GM10266 (cell line): Measurements from ENCODE around the gene UPK3A.
"Not testable (repeated sequence)": the region's sequence is repeated elsewhere in the genome, so short reads cannot be mapped to it uniquely, and the experiment has no call there.

Experiments
- DNase-seq: peaks from one replicate; pipeline ENCODE4 v3.0.0; 2012; ENCODE audit errors: extremely low spot score
- TF ChIP-seq, protein P1 (sequence below): IDR thresholded peaks from 2 replicates; pipeline ENCODE4 v1.5.1; 2012; ENCODE audit warnings: mild to moderate bottlenecking, low read depth; ENCODE audit not compliant: control insufficient read depth, insufficient read depth; ENCODE audit errors: missing control alignments

Gene UPK3A

DNA sequence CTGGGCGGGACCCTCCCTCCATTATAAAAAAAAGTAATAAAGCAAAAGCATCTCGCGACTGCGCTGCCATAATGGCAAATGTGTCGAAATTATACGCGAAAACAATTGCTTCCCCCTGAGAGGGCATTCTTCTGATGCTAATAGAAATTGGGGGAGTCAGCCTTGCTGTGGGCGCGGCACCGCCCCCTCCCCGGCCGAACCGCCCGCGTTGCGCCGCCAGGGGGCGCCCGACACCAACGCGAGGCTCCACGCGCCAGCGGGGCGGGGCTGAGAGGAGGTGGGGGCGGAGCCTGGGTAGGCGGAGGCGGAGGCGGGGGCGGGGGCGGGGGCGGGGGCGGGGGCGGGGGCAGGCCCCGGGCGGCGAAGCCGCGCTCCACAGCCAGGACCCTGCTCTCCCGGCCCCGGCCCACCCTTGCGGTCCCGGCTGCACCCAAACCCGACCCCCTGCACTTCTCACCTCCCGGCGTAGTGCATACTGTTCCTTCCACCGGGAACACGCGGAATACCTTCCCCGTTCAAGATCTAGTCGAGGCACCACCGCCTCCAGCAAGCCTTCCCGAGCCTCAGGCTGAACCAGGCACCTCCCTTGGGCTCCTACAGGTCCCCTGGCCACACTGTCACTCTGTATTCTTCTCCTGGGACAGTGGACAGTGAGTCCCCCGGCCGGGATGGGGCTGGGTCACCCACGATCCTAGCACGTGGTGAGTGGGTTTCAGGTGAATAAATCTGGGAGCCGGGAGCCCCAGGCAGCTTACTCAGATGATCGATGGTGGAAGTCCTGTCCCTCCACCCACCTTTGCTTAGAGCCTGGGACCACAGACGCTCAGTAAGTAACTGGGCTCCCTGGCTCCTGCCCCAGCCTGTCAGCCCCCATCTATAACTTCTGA lies 15.5 kb upstream of the UPK3A start:
- DNase-seq, result peak; percentile 92
- TF ChIP-seq, protein P1, sequence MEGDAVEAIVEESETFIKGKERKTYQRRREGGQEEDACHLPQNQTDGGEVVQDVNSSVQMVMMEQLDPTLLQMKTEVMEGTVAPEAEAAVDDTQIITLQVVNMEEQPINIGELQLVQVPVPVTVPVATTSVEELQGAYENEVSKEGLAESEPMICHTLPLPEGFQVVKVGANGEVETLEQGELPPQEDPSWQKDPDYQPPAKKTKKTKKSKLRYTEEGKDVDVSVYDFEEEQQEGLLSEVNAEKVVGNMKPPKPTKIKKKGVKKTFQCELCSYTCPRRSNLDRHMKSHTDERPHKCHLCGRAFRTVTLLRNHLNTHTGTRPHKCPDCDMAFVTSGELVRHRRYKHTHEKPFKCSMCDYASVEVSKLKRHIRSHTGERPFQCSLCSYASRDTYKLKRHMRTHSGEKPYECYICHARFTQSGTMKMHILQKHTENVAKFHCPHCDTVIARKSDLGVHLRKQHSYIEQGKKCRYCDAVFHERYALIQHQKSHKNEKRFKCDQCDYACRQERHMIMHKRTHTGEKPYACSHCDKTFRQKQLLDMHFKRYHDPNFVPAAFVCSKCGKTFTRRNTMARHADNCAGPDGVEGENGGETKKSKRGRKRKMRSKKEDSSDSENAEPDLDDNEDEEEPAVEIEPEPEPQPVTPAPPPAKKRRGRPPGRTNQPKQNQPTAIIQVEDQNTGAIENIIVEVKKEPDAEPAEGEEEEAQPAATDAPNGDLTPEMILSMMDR, result peak; percentile 99

GRCh38 chr22:45270095-45271020 lies 14.4 kb upstream of the UPK3A start:
- TF ChIP-seq, protein P1, result no peak
- DNase-seq, result no peak

GRCh38 chr22:45271667-45272201 lies 13.0 kb upstream of the UPK3A start:
- DNase-seq, result no peak
- TF ChIP-seq, protein P1, result no peak

DNA sequence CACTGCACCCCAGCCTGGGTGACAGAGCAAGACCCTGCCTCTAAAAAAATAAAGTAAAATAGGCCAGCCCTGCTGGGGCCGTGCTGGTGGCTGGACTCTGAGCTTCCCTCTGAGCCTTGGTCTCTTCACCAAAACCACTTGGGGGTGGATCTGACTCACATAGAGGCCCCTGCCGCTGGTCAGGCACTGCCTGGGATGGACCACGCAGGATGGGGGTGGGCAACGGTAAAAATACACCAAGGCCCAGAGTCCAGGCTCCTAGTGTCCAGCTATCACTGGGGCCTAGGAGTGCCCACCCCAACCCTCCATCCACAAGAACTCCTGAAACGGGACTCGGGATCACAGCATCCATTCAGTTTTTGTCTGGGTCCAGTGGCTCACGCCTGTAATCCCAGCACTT lies 12.3 kb upstream of the UPK3A start:
- DNase-seq, result no peak

DNA sequence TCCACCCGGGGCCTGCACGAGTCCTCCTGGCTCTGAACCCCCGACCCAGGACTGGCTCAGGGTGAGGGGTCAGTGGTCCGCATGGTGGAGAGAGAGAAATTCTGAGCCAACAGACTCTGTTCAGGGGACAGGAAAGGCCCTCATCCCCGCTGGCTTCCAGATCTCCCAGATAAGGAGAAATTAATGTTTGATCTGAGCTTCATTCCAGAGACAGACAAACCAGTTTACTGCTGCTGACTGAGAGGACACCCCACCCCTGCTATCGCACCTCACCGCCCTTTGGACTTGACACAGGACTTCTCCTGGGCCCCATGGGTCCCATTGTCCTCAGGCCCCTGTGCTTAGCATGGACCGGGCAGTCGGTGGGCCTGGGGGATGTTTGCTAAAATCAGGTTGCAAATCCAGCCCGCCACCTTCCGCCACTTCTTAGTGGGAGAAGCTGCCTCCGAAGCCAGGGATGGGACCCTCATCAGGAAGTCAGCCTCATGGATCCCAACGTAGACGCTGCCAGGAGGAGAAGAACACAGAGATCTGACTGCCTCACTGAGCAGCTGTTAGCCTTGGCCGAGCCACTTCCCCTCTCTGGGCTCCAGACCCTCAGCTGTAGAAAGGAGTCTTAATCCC lies 11.2 kb upstream of the UPK3A start:
- DNase-seq, result no peak
- TF ChIP-seq, protein P1, result no peak

More for the DNA sequence above, 12.3 kb upstream of the UPK3A start:
- TF ChIP-seq, protein P1, result no peak

- TF ChIP-seq, protein P1, result no peak
- DNase-seq, result no peak
Observed at GRCh38 chr22:45276507-45277105, 8.1 kb upstream of the UPK3A start.

DNA sequence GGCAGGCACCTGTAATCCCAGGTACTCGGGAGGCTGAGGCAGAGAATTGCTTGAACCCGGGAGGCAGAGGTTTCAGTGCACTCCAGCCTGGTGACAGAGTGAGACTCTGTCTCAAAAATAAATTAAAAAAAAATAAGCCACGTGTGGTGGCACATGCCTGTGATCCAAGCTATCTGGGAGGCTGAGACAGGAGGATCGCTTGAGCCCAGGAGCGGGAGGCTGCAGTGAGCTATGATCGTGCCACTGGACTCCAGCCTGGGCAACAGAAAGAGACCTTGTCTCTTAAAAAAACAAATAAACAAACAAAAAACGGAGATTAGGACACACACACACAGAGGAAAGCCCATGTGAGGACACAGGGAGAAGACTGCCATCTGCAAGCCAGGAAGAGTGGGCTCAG lies 7.0 kb upstream of the UPK3A start:
- not testable (repeated sequence) for DNase-seq
